Embryonic facial prominence (tissue), 1 donor: ENCODE measurements around the gene RGL3.
"Not testable (repeated sequence)": the region's sequence is repeated elsewhere in the genome, so short reads cannot be mapped to it uniquely, and the experiment has no call there.

Experiments
- DNase-seq: peaks from one replicate; pipeline ENCODE4 v3.0.0-alpha.2; 2016; ENCODE audit errors: extremely low spot score

Gene RGL3

DNA sequence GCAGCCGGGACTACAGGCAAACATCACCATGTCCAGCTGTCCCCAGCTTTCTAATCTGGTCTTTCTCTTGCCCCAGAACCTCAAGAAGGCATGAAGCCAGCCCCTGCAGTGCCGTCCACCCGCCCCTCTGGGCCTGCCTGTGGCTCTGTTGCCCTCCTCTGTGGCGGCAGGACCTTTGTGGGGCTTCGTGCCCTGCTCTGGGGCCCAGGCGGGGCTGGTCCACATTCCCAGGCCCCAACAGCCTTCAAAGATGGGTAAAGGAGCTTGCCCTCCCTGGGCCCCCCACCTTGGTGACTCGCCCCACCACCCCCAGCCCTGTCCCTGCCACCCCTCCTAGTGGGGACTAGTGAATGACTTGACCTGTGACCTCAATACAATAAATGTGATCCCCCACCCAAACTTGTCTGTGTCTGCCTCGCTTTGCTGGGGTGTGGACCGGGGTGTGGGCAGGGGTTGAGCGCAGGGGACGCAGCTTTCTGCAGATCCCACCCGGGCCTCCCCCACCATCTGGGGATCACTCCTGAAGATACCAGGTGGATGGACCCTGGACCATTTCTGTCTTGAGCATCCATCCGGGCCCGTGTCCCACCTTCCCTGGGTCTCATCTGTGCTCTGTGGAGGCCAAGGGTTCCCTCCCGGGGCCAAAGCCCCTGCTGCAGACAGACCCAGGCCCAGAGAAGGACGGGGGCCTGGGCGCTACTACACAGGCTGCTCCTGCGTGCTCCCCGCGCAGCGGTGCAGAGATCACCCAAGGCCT lies 31.6 kb upstream of the RGL3 start:
- no peak for DNase-seq

DNA sequence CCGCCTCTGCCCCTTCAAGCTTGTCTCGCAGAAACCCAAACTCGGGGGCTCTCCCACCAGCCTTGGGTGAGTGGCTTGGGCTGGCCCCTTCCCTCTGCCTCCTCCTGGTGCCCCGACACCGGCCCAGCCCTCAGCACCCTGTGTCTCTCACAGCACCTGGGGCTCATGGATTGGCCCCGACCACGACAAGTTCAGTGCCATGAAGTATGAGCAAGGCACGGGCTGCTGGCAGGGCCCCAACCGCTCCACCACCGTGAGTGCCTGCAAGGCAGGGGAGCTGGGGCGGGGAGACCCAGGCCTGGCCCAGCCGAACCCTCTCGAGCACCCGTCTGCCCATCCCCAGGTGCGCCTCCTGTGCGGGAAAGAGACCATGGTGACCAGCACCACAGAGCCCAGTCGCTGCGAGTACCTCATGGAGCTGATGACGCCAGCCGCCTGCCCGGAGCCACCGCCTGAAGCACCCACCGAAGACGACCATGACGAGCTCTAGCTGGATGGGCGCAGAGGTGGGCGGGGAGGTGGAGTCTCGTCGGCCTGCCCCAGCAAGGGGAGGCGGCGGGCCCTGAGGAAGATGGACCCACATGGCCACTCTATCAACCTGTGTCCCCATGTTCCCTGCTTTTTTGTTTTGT lies 29.9 kb upstream of the RGL3 start:
- no peak for DNase-seq

DNA sequence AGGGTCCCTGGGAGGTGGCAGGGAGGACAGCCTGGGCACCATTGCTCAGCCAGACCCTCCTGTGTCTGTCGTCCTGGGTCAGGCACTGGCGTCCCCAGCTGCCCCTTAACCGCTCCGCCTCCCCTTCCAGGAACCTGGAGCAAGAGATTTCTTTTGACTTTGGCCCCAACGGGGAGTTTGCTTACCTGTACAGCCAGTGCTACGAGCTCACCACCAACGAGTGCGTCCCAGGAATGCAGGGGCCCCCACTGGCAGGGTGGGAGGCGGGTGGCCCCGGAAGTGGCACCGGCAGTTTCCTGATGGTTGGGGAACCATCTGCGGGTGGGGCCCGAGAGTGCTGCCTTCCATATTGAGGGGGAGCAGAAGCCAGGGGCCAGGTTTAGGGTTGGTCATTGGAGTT lies 29.3 kb upstream of the RGL3 start:
- no peak for DNase-seq

DNA sequence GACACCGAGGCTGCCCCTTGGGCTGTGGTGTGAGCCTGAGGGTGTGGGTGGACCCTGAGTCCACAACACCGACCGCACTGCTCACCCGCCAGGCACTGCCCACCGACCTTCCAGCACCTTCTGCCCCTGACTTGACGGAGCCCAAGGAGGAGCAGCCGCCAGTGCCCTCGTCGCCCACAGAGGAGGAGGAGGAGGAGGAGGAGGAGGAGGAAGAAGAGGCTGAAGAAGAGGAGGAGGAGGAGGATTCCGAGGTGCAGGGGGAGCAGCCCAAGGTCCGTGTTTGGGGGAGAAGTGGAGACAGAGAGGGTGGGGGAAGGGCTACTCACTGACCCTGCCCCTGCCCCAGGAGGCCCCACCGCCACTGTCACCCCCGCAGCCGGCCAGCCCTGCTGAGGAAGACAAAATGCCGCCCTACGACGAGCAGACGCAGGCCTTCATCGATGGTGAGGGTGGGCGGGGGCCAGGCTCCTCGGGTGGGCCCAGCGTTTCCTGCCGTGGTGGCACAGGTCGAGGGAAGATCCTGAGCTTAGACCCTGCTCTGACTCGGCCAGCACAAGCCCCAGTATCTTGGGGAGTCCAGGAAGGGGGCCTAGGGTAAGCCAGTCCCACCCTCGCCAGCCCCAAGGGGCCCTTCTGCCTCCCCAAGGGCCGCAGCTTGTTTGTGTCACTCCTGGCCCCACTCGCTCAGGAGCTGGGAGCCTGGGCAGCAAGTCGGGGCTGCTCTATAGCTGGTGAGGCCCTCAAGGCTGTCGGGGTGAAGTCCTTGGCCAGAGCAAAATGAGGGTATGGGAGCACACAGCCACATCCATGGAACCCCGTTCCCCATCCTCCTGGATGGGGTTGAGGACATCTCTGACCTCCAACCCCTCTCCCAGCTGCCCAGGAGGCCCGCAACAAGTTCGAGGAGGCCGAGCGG lies 28.5 kb upstream of the RGL3 start:
- no peak for DNase-seq

DNA sequence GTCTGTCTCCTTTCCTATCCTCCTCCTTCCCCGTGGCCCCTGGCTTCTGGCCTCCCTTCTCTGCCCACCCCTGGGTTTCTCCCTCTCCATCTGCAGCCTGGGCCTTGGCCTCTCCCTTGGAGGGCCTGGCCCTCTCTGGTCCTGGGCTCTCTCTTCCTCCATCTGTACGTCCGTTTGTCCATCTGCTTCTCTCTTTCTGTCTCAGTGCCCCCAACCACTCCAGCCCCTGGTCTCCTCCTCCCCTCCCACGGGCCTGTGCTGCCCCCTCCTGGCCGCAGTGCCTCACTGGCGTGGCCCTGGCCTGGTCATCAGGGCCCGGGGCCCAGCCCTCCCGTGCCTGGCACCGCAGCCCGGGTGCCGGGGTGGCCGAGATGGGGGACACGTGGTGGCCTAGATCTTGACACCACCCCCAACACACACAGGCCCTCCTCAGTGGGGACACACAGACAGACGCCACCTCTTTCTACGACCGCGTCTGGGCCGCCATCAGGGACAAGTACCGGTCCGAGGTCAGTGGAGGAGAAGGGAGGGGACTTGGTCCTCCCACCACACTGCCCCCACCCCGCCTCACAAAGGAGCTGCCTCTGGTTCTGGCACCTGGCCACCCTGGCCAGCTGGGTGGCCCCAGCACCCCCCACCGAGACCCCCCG lies 27.7 kb upstream of the RGL3 start:
- no peak for DNase-seq

DNA sequence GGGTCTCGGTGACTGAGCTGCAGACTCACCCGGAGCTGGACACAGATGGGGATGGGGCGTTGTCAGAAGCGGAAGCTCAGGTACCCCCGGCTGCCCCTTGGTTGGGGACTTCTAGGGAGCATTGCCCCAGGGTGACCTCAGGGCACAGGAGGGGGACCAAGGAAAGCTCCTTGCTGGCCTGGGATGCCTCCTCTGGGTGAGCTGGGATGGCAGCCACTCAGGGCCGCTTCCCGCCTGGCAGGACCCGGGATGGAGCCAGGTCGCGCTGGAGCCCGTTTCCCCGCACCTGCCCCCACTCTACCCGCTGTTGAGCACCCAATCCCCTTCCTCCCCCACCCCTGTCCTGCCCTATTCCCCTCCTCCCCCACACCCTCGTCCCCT lies 27.1 kb upstream of the RGL3 start:
- DNase-seq: no peak

DNA sequence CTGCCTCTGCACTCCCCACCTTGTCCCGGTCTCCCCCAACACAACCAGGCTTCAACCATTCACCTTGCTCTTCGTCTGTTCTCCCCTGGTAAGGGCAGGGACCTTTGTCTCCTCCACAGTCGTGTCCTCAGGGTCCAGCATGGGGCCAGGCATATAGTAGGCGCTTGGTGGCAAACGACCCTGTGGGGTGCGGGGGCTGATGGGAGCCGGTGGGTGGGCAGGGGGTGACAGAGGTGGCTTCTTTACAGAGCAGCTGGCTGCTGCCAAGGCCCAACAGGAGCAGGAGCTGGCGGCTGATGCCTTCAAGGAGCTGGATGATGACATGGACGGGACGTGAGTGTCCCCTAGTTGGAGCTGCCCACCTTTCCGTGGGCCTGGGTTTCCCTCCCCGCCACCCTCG lies 26.0 kb upstream of the RGL3 start:
- DNase-seq: no peak

DNA sequence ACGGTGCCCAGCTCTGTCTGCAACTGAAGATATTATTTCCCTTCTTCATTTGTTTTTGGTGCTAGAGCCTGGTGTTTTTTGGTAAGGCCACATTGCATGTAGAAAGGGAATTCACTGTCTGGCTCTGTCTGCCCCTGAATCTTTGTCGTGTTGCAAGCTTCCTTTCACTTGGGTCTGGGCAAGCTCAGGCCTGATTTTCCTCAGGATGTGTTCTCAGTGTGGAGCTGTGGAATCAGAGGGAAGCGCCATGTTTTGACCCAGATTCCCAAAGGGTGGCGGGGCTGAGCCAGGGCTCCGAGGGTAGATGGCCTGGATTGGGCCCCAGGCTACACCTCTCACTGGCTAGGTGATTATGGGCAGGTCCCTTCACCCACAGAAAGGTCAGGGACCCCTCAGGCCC lies 24.9 kb upstream of the RGL3 start:
- no peak for DNase-seq

DNA sequence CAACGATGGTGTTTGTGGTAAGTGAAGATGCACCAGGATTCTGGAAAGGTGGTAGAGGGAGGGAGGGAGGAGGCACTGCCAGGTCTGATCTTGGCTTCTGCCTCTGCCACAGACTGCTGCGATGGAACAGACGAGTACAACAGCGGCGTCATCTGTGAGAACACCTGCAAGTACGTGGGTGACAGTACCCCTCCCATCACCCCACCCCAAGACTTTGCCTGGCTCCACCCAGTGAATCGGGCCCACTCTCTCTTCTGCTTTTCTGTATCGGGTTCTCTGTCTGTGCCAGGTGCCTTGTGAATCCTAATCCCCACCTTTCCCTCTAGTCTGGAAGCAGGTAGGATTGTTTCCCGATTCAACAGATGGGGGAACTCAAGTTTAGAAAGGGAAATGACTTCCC lies 18.8 kb upstream of the RGL3 start:
- no peak for DNase-seq

DNA sequence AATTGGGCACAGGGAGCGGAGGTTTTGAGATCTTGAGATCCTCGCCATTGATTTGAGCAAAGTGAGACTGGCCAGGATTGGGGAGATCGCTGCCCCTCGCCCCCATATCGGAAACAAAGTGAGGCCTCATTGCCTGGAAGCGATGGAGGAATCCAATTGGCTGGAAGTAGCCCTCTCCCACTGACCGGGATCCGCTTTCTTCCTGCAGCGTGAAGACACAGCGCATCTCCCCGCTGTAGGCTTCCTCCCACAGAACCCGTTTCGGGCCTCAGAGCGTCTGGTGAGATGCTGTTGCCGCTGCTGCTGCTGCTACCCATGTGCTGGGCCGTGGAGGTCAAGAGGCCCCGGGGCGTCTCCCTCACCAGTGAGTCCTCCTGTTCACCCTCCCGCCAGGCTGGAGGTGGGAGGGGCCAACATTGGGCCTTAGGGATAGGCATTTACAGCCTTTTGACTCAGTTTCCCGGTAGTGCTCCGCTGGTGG lies 16.8 kb upstream of the RGL3 start:
- DNase-seq: no peak

DNA sequence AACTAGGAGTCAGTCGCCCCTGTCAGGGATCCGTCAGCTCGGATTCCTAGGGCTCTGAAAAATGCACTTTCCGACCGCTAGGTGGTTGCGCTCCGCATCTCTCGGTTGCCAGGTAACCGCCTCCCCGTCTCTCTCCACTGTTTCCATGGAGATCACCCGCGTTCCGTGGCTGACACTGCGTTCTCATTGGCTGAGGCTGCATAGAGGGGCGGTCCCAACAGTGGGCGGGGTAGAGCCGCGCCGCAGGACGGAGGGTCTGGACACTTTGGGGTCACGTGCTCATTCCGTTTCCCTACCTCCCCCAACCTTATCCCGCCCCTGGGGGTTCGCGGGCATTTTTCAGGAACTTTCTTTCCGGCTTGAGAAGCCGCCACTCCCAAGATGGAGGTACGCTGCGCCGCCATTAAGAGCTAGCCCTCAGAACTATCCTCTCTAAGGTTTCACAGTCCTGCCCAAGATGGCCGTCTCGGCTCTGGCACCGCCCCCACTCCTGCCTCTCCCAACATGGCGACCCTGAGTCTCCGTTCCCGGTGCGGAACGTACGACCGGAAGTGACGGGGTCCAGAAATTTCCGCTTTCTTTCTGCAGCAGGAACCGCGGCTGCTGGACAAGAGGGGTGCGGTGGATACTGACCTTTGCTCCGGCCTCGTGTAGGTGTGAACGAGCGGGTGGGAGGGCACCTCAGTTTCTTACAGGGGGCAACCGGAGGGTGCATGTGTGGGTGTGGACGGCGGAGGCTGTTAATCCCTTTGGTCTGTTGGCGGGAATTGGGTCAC lies 16.1 kb upstream of the RGL3 start, which contains the start of the genes ODAD3 and PRKCSH:
Gene ODAD3, minus strand, starts transcription at position 65 of the 776 bp plus-strand sequence. CDS start 105 bp downstream, outside the sequence.
Gene PRKCSH, plus strand, starts transcription at position 579 of the 776 bp plus-strand sequence. CDS start 483 bp downstream, outside the sequence.
- peak; percentile 99 for DNase-seq

DNA sequence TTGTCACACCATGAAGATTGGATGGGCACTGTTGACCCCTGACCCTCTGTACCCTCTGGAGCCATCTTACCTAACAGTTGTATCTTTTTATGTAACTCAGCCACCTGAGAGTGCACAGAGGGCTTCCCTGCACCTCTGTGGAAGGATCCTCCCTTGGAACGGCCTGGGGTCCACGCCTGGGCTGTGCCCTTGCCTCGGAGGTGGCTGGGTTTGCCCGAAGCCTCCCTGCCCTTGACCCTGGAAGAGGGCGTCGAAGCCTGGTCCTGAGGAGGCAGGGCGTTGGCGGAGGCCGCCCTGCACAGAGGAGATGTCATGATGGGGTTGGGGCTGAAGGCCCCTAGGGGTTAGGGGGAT lies 15.6 kb upstream of the RGL3 start:
- DNase-seq: no peak

DNA sequence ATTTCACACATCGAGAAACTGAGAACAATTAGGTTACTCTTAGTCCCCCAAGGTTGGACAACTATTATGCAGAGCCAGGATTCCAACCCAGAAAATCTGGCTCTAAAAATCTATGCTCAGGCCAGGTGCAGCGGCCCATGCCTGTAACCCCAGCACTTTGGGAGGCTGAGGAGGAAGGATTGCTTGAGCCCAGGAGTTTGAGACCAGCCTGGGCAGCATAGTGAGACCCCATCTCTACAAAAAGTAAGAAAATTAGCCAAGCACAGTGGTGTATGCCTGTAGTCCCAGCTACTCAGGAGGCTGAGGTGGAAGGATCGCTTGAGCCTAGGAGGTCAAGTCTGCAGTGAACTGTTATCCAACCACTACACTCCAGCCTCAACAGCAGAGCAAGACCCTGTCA lies 14.4 kb upstream of the RGL3 start:
- not testable (repeated sequence) for DNase-seq

DNA sequence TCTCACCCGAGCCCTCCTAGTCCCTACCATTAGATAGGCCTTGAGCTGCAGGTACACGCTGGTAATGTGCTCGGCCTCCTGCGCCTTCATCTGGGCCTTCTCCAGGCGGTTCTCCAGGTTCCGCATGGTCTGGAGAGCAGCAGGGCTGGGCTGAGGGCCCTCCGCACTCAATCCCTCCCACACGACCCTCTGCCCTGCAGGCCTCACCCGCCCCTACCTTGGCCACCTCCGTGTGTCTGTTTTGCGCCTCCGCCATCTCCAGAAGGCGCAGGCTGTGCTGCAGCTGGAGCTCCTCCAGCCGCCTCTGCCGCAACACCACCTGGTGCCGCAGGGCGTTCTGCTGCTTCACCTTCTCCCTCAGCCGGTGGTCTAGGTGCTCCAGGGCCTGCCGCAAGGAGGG lies 7.5 kb upstream of the RGL3 start:
- DNase-seq: no peak

DNA sequence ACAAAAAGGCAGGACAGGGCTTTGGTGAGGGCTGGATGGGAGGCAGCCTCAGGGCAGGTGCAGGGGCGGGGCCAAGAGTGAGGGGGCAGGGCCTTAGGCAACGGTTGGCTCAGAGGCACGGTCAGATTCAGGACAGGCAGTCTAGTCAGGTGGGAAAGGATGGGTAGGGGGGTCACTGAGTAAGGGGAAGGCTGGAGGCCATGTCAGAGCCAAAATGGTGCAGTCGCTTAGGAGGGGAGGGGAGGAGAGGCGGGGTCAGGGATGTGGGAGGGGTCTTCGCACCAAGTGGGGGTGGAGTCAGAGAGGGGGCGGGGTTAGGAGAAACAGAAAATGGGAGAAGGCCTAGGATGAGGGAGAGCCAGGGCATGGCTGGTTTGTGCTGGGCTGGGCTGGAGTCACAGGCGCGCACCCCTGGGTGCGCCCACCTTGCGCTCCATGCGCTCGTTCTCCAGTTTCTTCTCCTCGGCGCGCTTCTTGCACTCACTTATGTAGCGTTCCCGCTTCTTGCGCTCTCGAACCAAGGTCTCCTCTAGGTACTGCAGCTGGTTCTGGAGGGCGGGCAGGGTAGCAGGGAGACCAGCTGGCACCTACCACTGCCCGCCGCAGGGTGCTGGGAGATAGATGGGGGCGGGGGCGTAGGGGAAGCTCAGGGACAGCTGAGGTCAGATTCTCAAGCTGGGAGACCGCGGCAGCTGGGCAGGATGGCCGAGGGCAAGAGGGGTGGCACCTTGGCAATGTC lies 6.8 kb upstream of the RGL3 start:
- DNase-seq: no peak

DNA sequence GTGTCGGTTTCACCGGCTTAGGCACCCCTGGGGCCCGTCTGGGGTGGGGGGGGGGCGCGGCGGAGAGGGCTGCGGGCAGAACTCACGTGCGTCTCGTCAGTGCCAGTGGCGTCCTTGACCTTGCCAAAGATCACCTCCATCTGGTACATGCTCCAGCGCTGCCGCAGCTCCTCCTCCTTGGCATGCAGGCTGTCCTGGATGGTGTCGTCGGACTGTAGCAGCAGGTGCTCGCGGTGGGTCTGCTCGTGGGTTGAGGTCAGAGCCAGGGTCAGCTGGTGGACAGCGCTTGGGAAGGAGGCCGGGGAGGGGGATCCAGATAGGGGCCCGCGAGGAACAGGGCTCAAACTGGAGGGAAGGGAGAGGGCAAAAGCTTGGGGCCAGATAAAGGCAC lies 4.7 kb upstream of the RGL3 start:
- DNase-seq: no peak

DNA sequence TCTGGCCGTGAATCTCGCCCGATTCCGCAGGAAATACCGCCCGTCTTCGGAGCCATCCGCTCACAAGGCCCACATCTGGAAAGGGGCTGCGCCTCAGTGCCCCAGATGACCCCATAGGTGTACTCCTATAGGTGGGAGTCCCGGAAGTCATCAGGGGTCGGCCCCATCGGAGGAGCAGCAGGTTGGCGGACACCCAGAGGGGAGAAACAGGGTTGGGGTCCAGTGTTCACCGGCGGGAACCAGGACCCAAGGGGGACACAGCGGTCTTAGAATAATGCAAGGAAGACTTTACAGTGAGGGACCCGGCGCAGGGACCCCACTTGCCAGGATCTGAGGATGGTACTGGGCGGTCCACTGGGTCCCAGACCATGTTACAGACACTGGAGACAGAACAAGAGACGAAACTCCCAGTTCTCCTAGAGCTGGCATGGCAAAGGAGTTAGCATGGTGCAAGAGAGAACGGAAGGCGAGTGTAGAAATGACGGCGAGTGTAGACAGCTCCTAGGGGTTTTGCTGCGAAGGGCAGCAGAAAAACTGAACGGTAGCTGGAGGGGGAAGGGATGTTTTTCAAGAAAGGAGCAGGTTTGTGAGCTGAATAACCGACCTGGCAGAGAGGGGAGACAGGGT lies 4.2 kb upstream of the RGL3 start:
- no peak for DNase-seq

DNA sequence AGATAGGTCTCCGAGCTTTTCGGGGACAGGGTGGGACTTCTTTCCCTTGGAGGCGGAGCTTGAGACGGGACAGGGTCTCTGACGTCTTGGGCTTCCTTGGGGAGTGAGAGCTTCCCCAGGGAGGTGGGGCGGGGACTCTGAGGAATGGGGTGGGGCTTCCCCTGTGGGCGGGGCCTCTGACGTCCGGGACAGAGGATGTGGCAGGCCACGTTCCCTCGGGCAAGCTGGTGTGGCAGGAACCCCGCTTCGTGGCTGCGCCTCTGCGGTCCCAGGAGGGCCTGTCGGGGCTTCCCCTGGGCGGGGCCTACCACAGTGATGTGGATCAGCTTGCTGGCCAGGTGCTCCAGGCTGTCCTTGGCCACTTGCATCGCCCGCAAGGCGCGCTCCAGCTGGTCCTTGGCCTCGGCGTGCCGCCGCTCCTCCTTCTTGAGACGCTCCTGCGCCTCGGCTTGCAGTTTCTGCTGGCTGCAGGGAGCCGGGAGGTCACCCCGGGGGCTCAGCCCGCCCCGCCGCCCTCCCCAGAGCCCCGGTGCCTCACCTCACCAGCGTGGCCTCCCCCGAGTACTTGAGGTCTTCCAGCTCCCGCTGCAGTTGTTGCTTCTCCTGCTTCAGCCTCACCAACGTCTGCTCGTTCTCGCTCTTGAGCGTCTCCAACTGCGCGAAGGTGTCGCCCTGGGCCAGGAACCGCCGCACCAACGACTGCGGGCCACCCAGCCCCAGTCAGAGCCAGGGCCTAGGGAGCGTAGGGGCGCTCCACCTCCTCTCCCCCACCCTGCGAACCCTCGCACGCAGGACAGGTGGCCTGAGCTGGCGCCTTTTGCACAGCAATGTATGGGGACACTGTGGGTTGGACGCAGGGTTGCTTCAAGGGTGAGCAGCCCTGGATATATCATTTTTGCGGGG lies 3.3 kb upstream of the RGL3 start:
- DNase-seq: no peak
